Neural crest cell (in vitro differentiated cells): Measurements from ENCODE around the gene FAXDC2. TPM values are rescaled to one million over a fixed set of nuclear protein-coding genes. Genes with fewer than 3 reads are reported as not detected.

ENCODE experiments used
- DNase-seq: peaks from one replicate; pipeline ENCODE4 v3.0.0; 2021; ENCODE audit warnings: low read depth, mixed read lengths, low spot score
- H3K27ac Mint-ChIP-seq: one replicate; pipeline ENCODE4 v1.8.0; 2021; ENCODE audit warnings: mild to moderate bottlenecking, mixed read lengths; ENCODE audit not compliant: unreplicated experiment
- H3K27me3 Mint-ChIP-seq: 2 replicates; pipeline ENCODE4 v1.8.0; 2021; ENCODE audit warnings: low read depth, mild to moderate bottlenecking, mixed read lengths
- H3K36me3 Mint-ChIP-seq: 2 replicates; pipeline ENCODE4 v1.8.0; 2021; ENCODE audit warnings: low read depth, mild to moderate bottlenecking, mixed read lengths
- H3K4me1 Mint-ChIP-seq: 2 replicates; pipeline ENCODE4 v1.8.0; 2021; ENCODE audit warnings: mixed read lengths
- H3K4me3 Mint-ChIP-seq: one replicate; pipeline ENCODE4 v1.8.0; 2021; ENCODE audit warnings: mild to moderate bottlenecking, mixed read lengths
- H3K9me3 Mint-ChIP-seq: 2 replicates; pipeline ENCODE4 v1.8.0; 2021; ENCODE audit warnings: mixed read lengths
- CTCF ChIP-seq: fragments of 200-600 bp; sonication (generic); conservative IDR thresholded peaks from 2 replicates; pipeline ENCODE4 v1.5.0; 2021; ENCODE audit warnings: antibody characterized with exemption, mild to moderate bottlenecking
- total RNA-seq: library from RNA; stranded (reverse); gene quantifications from 2 replicates; pipeline ENCODE4 v1.2.1, GENCODE V29; 2021

The FAXDC2 gene
- total RNA-seq, 1 donor from 2014 or later, result 2.7 TPM

GRCh38 chr5:154895606-154896561 lies 45.5 kb upstream of the FAXDC2 start:
- Mint-ChIP-seq H3K36me3 (peaks cover 7% of the 10 kb centered on the region), H3K27me3 (no peaks in the 10 kb centered on the region), H3K4me3 (no peak overlapping the region), H3K4me1 (no peaks in the 10 kb centered on the region), H3K9me3 (no peaks in the 10 kb centered on the region), H3K27ac (peak overlapping the region; percentile 27)
- TF ChIP-seq CTCF, result no peak
- no peak for DNase-seq

- peaks cover 16% of the 10 kb centered on the region for H3K36me3 Mint-ChIP-seq
Measured at GRCh38 chr5:154893381-154893780, 43.0 kb upstream of the FAXDC2 start.

GRCh38 chr5:154892369-154892771 lies 42.0 kb upstream of the FAXDC2 start:
- Mint-ChIP-seq H3K36me3 (peaks cover 24% of the 10 kb centered on the region), H3K4me1 (no peaks in the 10 kb centered on the region), H3K4me3 (no peak overlapping the region), H3K27ac (no peak overlapping the region), H3K27me3 (no peaks in the 10 kb centered on the region), H3K9me3 (no peaks in the 10 kb centered on the region)
- no peak for TF ChIP-seq CTCF
- DNase-seq, result no peak

More at GRCh38 chr5:154893381-154893780, 43.0 kb upstream of the FAXDC2 start:
- no peak for DNase-seq
- TF ChIP-seq CTCF, result no peak
- H3K4me3 Mint-ChIP-seq, result no peak overlapping the region
- H3K9me3 Mint-ChIP-seq, result no peaks in the 10 kb centered on the region
- no peaks in the 10 kb centered on the region for H3K4me1 Mint-ChIP-seq
- no peak overlapping the region for H3K27ac Mint-ChIP-seq
- no peaks in the 10 kb centered on the region for H3K27me3 Mint-ChIP-seq

- Mint-ChIP-seq H3K36me3 (peaks cover 68% of the 10 kb centered on the region), H3K9me3 (peaks cover 5% of the 10 kb centered on the region), H3K4me1 (no peaks in the 10 kb centered on the region), H3K27ac (no peak overlapping the region), H3K4me3 (no peak overlapping the region), H3K27me3 (no peaks in the 10 kb centered on the region)
- TF ChIP-seq CTCF, result no peak
- no peak for DNase-seq
Measured at GRCh38 chr5:154885439-154885838, 35.0 kb upstream of the FAXDC2 start.

GRCh38 chr5:154884424-154884823 lies 34.0 kb upstream of the FAXDC2 start:
- no peak overlapping the region for H3K4me3 Mint-ChIP-seq
- H3K36me3 Mint-ChIP-seq, result peaks cover 71% of the 10 kb centered on the region

More at GRCh38 chr5:154884424-154884823, 34.0 kb upstream of the FAXDC2 start:
- DNase-seq, result no peak
- peaks cover 9% of the 10 kb centered on the region for H3K9me3 Mint-ChIP-seq
- TF ChIP-seq CTCF, result no peak
- no peaks in the 10 kb centered on the region for H3K4me1 Mint-ChIP-seq
- H3K27ac Mint-ChIP-seq, result no peak overlapping the region
- H3K27me3 Mint-ChIP-seq, result no peaks in the 10 kb centered on the region
